ENCODE measurements around the gene LARGE1. TPM values are rescaled to one million over a fixed set of nuclear protein-coding genes. Genes with fewer than 3 reads are reported as not detected.

LARGE1 gene
- total RNA-seq, 1 donor: 13.4 TPM

DNA sequence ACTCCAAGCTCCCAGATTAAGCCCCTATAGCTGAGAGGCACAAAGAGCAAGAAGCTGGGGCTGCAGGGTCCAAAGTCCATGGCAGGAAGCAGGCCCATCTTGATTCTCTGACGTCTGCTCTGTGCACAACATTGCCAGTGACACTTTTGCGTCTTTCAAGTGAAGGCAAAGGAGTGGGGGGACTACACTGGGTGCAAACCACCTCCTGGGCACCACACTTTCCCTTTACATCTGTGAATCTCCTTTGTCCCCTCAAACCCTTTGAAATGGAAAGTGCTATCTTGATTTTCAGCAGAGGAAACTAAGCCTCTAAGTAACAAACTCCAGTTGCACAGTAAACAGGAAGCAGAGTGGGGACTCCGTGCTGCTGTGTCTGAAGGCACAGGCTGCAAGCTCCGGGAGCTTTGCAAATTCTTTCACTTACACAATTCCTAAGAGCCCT, 428.0 kb downstream of the LARGE1 start:
- TF ChIP-seq, protein P1, sequence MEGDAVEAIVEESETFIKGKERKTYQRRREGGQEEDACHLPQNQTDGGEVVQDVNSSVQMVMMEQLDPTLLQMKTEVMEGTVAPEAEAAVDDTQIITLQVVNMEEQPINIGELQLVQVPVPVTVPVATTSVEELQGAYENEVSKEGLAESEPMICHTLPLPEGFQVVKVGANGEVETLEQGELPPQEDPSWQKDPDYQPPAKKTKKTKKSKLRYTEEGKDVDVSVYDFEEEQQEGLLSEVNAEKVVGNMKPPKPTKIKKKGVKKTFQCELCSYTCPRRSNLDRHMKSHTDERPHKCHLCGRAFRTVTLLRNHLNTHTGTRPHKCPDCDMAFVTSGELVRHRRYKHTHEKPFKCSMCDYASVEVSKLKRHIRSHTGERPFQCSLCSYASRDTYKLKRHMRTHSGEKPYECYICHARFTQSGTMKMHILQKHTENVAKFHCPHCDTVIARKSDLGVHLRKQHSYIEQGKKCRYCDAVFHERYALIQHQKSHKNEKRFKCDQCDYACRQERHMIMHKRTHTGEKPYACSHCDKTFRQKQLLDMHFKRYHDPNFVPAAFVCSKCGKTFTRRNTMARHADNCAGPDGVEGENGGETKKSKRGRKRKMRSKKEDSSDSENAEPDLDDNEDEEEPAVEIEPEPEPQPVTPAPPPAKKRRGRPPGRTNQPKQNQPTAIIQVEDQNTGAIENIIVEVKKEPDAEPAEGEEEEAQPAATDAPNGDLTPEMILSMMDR (IDR thresholded peaks at IDR 0.05; ENCODE audit: insufficient read depth, low read depth, low read length): no peak
- no peak overlapping the region for H3K4me3 ChIP-seq (ENCODE audit: low read depth, low read length)
- DNase-seq (ENCODE audit: low read depth): peak; percentile 13

DNA sequence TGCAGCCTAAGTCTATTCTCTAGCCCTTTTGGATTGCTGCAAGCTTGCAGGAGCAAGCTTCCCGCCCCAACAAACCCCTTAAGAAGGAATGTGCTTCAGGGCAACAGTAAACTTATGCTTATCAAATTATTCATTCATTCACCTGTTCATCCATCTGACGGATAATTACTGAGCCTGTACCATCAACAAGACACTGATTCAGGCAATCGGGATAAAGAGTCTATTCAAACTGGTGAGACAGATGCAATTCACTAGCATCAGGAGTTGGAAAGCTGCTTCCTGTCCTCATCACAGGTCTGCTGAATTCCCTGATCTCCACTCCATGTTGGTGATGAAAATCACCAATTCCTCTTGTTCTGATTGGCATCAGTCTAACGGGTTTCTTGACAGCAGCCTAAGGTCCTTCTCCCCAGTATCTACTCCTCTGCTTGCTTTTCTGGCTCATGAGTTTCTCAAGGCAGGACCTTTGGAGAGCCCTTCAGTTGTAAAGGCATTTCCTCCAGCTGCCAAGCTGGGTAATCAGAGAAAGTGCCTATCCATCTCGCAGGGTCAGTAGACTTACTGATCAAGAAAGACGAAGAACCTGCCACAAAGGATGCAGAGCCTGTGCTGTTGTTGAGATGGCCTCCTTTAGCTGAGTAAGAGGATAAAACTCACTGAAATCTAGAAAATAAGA, 433.1 kb downstream of the LARGE1 start:
- no peak for DNase-seq (ENCODE audit: low read depth)
- TF ChIP-seq, protein P1 (IDR thresholded peaks at IDR 0.05; ENCODE audit: insufficient read depth, low read depth, low read length): no peak

DNA sequence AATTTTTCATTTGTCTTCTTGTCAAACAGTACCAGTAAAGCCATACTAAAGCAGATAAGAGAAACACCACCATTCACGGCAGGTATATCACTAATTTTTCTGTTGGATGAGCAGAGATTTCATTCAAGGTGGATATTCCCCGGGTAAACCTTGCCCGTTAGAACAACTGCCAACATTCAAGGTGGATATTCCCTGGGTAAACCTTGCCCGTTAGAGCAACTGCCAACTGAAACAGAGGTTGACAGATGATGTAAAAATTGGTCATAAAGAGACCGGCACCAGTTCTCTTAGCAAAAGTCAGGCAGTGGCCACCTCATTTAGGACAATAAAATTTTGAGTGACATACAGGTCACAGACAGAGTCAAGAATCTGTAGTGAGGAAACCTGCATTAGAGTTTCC, 438.7 kb downstream of the LARGE1 start:
- TF ChIP-seq, protein P1 (IDR thresholded peaks at IDR 0.05; ENCODE audit: insufficient read depth, low read depth, low read length): no peak
- no peak overlapping the region for H3K4me3 ChIP-seq (ENCODE audit: low read depth, low read length)
- no peak for DNase-seq (ENCODE audit: low read depth)

More for the DNA sequence above, 433.1 kb downstream of the LARGE1 start:
- no peak overlapping the region for H3K4me3 ChIP-seq (ENCODE audit: low read depth, low read length)

- no peak for DNase-seq (ENCODE audit: low read depth)
- no peak overlapping the region for H3K4me3 ChIP-seq (ENCODE audit: low read depth, low read length)
- TF ChIP-seq, protein P1 (IDR thresholded peaks at IDR 0.05; ENCODE audit: insufficient read depth, low read depth, low read length): no peak
Measured at GRCh38 chr22:33477120-33478111, 442.9 kb downstream of the LARGE1 start.

DNA sequence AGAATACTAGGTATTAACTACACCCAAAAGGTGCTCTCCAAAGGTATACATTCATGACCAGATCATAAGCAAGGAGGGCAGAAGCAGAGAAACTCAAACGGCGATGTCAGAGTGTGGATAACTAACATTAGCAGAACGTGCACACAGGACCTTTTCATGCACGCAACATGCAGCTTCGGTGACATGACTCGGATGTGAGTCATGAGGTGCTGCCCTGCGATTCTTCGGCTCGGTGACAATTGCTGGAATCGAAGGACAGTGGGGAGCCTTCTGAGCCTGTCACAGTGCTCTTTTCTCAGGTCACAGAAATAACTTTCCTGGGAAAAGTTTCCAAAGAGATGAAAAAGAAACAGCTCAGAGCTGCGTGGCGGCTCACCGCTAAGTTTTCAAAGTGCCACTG, 443.6 kb downstream of the LARGE1 start:
- no peak for DNase-seq (ENCODE audit: low read depth)
- TF ChIP-seq, protein P1 (IDR thresholded peaks at IDR 0.05; ENCODE audit: insufficient read depth, low read depth, low read length): no peak
- no peak overlapping the region for H3K4me3 ChIP-seq (ENCODE audit: low read depth, low read length)

- TF ChIP-seq, protein P1 (IDR thresholded peaks at IDR 0.05; ENCODE audit: insufficient read depth, low read depth, low read length): no peak
- no peak overlapping the region for H3K4me3 ChIP-seq (ENCODE audit: low read depth, low read length)
- no peak for DNase-seq (ENCODE audit: low read depth)
Measured at GRCh38 chr22:33476206-33476605, 444.1 kb downstream of the LARGE1 start.
